ENCODE measurements around the gene TSSK3.
A peak's percentile ranks its signal among the peaks of the same experiment; 100 is the strongest.

The TSSK3 gene, protein sequence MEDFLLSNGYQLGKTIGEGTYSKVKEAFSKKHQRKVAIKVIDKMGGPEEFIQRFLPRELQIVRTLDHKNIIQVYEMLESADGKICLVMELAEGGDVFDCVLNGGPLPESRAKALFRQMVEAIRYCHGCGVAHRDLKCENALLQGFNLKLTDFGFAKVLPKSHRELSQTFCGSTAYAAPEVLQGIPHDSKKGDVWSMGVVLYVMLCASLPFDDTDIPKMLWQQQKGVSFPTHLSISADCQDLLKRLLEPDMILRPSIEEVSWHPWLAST

DNA sequence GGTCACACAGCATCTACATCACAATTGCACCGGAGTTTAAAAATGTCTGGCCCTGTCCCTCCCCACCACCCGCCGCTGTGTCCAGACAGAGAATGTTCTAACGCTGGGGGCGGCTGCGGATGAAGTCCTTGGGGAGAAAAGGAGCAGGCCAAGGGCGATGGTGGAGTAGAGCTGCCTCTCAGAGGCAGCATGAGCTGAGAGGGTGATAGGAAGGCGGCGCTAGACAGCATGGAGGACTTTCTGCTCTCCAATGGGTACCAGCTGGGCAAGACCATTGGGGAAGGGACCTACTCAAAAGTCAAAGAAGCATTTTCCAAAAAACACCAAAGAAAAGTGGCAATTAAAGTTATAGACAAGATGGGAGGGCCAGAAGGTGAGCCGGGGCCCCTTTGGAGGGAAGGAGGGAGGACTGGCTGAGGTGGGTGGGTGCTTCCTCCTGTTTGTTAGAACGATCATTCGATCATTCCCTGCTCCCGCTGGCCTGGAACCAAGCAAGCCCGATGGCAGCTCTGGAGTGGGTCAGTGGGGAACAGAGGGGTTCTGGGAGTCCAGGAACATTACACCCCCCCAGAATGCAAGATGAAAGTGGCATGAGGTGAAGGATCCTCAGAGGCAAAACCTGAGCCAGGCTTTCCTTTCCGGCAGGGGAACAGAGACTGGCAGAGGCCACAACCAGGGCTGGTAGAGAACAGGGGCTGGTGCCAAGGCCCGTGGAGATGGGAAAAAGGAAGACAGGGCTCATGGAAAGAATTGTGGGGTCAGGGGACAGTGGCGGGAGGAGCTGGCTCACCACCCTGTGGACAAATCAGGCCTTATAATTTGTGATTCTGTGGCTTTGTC is at the start of gene TSSK3, which contains the start of gene FAM229A:
TSSK3 (plus strand) TSS at position 66 of the 840 bp plus-strand sequence; CDS start at position 229, 163 bp downstream.
FAM229A (minus strand) TSS at position 12 of the 840 bp plus-strand sequence. CDS start 394 bp downstream, outside the sequence.
- no peak for DNase-seq

DNA sequence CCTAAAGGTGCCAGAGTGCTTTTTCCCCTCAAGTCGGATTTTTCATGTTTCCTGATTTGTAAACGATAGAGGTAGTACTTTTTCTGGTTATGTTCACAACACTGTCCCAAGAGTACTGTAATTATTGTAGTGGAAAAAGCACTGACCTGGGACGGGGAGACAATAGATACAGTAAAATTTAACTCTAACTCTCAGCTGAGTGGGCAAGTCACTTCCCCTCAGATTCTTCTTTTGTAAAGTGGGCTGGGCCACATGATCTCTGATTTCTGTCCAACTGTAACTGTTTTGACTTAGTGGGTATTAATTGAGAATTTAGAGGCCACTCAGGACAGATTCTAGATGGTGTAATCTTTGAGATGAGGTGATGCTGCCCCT is 45.4 kb upstream of the TSSK3 start:
- DNase-seq, result no peak

DNA sequence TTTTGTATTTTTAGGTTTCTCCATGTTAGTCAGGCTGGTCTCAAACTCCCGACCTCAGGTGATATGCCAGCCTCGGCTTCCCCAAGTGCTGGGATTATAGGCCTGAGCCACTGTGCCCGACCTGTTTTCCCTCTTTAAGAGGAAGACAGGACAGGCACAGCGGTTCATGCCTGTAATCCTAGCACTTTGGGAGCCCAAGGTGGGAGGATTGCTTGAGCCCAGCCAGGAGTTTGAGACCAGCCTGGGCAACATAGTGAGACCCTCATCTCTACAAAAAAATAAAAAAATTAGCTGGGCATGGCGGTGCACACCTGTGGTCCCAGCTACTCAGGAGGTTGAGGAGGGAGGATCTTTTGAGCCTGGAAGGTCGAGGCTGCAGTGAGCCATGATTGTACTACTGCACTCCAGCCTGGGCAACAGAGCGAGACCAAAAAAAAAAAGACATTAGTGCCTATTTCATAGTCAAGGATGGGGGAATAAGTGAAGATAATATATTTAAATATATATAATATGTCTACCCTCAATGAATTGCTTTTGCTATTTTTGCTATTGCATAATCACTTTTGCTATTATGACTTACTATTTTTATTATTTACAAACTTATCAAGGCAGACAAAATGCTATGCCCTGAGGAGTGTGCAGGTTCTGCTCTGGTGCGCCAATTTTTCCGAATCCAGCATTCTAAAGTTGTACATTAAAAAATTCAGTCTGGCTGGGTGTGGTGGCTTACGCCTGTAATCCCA is 44.0 kb upstream of the TSSK3 start:
- no peak for DNase-seq

DNA sequence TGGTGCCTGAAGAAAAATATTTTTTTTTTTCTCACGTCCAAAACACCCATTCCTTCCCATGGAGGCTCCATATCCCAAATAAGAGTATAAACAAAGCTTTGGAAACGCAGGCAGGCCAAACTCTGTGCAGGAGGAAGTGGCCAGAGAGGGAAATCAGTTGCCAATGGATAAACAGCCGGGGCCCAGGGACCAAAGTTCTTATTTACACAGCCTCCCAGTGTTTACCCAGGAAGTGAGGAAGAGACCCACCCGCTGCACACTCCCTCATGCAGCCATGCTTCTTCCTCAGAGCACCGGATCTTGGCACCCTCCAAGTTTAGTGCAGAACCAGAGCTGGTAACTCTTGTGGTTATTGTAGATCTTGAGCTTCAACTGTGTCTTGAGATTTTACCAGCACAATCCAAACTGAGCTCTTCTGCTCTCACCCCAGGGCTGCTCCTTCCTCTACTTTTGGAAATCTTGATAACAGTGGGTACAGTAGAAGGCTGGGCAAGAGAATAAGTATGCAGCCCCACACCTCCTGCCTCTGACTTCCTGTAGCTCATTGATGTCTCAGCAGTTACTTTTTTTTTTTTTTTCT is 40.5 kb upstream of the TSSK3 start:
- no peak for DNase-seq

DNA sequence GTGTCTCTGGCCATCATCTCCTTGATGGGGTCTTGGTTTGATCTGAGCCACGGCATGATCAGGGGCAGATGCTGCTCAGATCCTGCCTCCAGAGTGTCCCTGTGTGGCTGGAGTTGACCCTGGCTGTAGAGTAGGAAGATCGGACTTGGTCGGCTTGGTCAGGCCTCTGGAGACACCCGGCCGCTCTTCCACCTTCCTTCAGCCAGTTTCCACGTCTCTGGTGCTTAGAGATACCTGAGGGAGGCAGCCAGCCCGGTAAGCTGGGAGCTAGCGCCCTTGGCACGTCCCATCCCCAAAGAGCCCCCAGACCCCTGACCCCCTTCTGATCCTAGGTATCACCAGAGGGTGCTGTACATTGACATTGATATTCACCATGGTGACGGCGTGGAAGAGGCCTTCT is 35.1 kb upstream of the TSSK3 start:
- DNase-seq, result no peak

DNA sequence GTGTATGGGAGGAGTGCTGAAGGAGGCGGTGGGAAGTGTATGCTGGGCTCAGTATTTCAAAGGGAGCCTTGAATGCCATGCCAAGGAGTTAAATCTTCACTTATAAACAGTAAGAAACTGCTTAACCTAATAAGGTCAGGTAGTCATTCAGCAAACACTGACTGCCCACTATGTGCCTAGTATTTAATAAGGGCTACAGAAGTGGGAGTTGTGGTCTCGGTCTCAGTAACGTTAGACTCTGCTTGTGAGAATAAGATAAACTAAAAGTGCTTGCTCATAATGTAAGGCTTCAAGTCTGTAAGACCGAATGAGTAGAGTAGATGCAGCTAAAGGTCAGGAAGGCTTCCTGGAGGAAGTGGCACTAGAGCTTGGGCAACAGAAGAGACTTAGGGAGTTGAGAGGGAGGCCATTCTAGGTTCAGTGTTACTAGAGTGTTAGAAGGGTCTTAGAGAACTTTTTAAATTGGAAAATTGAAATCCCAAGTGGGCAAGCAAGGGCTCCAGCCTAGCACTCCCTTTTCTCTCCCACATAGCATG is 32.3 kb upstream of the TSSK3 start:
- no peak for DNase-seq

DNA sequence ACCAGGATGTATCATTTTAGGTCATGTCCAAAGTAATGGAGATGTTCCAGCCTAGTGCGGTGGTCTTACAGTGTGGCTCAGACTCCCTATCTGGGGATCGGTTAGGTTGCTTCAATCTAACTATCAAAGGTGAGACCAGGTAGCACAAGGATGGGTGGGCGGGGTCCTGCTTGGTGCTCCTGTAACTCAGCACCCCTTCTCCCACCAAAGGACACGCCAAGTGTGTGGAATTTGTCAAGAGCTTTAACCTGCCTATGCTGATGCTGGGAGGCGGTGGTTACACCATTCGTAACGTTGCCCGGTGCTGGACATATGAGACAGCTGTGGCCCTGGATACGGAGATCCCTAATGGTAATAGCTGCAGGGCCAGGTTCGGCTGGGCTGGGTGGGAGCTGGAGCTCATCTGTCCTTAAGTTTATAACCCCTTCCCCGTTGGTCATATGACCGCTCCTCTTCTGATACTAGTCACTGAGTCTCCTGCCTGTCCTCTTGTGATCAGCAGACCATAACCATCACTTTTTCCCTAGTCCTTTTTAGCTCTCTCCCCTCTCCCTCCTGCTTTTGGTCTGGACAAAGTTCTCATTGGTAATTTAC is 31.7 kb upstream of the TSSK3 start:
- no peak for DNase-seq

DNA sequence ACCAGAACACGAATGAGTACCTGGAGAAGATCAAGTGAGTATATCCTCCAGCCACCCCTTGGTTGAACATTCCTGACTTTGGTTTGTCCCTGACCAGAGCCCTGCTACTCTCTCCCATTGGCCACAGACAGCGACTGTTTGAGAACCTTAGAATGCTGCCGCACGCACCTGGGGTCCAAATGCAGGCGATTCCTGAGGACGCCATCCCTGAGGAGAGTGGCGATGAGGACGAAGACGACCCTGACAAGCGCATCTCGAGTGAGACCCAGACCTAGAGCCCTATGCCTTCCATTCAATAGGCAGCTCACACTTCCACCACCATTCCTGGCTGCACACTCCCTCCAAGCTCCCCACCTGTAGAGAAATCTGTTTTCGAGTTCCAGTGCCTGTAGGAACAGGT is 30.8 kb upstream of the TSSK3 start:
- no peak for DNase-seq

DNA sequence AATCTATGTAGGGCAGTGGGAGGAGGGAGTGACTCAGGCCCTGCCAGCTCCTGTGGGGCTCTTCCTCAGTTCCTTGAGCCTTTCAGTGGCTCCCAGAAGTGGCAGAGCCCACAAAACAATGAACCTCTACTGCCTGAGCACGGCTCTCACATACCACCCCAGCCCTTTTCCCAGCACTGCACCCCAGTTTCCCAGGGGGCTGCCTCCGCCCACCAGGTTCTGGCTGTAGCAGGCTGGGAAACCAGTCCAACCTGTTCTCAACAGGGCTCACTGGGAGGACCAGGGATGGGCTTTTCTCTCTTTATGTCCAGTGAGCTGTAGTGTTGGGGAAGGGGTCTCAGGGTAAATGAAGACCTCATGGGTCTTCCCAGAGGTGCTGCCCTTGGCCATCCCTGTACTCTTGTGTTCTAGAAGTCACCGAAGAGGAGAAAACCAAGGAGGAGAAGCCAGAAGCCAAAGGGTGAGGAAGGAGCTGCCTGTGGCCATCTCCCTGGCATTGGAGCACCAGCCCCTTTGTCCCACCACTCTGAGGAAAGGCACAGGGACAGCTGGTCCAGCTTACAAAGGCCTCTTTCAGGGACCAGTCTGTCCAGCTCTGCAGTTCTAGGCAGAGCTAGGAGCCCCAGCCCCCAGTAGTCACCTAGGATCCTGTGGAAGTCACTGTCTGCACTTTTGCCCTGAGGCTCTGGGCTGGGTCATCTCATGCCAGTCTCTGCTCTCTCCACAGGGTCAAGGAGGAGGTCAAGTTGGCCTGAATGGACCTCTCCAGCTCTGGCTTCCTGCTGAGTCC is 29.9 kb upstream of the TSSK3 start:
- DNase-seq, result no peak

DNA sequence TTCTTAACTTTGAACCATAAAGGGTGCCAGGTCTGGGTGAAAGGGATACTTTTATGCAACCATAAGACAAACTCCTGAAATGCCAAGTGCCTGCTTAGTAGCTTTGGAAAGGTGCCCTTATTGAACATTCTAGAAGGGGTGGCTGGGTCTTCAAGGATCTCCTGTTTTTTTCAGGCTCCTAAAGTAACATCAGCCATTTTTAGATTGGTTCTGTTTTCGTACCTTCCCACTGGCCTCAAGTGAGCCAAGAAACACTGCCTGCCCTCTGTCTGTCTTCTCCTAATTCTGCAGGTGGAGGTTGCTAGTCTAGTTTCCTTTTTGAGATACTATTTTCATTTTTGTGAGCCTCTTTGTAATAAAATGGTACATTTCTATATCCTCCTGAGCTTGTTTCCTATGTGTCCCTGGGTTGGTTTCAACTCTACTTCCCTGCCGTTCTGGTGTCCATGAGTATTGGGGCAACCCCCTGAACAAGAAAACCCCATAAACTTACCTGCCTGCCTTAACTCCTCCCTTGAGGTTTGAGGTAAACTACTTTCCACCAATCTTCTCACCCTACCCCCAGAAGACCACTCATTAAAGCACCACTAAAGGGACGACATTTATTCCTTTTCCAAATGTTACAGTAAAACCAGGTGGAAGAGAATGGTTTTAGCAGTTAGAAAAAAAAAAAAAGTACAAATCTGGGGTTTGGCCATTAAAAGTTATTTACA is 28.9 kb upstream of the TSSK3 start:
- DNase-seq, result no peak

DNA sequence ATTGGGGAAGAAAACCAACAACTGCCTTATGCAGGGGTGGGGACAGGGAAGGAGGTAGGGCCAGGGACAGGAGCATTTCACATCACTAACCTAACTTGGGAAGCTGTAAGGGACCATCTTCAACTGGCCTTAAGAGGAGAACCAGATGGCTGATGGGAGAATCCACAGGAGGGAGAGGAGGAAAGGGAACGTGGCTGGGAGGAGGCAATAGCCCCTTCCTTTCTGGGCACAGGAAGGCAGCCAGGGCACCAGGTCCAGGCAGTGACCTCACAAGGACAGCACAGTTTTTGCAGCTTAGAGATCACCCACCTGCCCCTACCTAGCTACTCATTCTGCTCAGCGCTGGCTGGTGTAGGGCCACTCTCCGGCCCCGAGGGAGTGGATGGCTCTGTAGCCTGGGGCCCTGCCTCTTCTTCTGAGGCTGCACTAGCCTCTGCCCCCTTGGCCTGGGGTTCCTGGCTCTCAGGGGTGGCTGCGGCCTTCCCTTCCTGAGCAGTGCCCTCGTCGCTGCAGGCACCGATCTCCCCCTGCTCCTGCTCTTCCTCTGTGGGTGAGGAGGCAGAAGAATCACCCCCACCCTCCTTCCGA is 28.0 kb upstream of the TSSK3 start:
- DNase-seq, result no peak

DNA sequence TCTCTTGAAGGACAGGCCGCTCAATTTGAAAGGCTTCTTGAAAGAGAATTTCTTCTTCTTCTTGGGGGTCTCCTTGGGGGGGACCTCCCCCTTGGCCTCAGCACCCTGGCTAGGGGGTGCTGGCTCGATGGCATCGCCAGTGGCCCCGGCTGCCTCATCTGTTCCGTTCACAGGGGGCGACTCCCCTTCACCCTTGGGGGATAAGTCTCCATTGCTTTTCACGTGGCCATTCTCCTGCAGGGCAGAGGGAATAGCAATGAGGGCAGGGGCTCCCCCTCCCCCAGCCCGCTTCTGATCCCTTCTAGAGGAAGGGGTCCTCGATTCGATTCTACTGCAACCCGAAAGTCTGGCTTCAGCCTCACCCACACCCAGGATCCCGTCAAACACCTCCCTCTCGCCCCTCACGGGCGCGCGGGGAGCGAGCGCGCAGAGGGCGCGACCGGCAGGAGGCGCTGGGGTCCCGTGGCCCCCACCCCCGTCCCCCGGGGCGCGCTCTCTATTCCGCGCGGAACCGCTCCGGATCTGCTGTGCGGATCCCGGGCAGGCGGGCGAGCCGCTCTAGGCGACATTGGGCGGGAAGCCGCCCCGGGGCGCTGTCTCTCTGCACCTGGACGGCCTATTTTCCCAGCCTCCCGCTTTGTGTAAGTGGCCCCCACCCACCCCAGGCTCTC is 27.3 kb upstream of the TSSK3 start:
- peak; percentile 82 for DNase-seq

DNA sequence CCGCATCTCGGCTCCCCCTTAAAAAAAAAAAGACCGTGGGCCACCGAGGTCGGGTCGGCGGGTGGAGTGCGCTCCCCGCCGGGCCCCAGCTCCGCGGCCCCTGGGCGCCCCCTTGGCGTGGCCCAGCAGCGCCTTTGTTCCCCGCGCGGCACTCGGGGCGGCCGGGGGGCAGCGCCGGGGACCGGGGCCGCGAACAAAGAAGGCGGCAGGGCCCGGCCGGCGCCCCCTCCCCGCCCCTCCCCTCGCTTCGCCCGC is 26.9 kb upstream of the TSSK3 start:
- no peak for DNase-seq

DNA sequence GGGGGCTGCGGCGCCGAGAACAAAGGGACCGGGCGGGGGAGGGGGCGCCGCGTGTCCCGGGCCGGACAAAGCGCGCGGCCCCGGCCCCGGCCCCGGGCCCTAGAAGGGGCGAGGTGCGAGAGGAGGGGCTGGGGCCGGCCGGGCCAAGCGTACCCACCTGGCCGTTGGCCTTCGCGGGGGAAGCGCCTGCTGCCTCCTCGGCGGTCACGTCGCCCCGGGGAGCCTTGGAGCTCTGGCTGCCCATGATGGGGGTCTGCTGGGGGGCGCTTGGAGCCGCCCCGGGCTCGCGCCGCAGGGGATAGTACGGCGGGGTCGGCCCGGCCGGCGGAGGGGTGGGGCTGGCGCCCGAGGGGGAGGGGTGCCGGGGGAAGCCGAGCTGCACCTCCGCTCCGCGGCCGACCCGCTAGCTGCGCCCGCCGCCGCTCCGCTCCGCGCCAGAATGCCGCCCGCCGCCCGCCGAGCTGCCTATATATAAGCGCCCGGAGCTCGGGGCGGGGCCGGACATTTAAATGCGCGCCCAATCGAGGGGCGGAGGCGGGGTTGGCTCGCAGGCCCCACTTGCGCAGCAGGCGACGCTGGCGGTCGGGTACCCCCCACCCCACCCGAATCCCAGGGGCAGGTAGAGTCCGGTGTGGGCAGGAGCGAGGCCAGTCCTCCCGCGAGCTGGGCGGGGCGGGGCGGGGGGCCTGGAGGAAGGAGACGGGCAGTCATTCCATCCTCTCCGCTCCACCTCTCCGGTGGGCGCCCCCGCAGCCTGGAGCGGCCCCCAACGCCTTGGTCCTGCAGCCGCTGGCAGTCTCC is 26.3 kb upstream of the TSSK3 start, which contains the start of gene MARCKSL1:
MARCKSL1 (minus strand) TSS at position 444 of the 801 bp plus-strand sequence; CDS start at position 244, 200 bp downstream.
- peak; percentile 94 for DNase-seq

DNA sequence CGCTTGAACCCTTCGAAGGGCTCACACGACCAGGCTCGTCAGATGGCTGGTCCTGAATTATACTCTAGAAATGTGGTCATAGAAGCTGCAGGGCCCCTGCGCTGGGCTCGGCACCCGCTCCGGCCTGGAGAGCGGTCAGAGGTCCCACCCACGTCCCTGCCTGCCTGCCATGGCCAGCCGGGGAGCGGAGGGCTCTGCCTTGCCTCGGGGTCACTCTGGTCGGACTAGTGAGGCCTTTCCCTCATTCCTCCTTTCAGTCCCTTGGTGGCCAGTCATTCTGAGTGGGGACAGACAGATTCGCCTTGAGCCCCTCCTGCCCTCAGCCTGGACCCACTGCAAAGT is 25.8 kb upstream of the TSSK3 start:
- no peak for DNase-seq

DNA sequence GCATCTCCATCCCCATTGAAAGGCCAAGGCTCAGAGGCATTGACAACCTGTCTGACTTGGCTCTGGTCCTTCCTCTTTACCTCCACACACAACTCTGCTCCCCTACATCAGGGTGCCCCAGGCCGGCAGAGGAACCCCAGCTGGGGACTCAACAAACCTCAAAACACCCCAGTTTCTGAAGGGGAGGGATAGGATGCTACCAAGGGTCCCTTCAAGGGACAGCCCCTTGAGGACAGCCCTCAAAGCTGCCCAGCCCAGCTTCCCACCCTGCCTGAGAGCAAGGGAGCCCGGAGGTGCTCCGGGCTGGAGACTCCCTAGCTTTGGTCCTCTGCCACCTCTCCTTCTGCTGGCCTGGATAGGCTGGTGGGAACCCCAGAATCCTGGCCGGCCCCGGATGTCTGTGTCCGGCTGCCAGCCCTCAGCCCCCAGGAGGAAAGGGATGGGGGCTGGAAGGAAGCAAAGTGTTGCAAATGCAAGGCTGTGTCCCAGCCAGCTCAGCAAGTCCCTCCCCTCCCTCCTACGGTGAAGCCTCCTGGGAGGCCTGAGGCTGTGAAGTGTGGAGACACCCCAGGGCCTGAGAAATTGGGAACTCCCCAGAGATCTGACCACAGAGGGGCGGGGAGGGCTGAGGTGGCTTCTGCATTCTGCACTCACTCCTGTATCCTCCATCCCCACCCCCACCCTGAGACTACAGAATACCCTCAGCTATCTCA is 25.2 kb upstream of the TSSK3 start:
- peak; percentile 77 for DNase-seq

DNA sequence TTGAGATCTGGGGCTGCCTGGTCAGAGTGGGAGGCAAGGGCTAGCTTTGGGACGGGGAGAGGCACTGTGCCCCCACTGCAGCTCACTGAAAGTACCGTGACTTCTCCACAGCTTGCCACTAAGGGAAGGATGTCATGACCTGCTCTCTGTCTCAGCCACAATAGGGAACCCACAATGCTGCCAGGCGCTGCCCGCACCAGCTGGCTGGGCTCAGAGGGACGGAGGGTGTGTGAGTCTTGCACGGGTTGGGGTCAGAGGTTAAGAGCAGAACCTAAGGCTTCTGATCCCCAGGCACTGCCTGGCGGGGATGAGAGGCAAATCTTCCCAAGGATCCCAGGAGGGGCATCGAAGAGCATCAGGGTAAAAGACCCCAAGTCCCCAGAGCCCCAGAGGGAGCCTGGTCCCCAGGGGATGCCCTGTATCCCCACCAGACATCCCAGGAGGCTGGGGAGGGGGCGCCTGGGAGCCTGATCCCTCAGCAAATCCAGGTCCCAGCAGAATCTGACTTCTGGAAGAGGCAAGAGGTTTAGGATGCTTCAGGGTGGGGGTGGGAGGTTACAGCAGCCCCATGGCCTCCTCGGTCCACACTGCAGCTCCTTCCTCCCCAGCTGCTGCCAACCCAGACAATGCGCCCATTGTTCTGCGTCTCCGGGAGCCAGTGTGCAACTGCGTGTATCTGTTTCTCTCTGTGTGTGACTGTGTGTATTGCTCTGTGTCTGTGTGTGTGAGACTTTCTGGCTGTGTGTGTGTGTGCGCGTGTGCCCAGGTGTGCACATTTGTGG is 24.3 kb upstream of the TSSK3 start:
- no peak for DNase-seq

DNA sequence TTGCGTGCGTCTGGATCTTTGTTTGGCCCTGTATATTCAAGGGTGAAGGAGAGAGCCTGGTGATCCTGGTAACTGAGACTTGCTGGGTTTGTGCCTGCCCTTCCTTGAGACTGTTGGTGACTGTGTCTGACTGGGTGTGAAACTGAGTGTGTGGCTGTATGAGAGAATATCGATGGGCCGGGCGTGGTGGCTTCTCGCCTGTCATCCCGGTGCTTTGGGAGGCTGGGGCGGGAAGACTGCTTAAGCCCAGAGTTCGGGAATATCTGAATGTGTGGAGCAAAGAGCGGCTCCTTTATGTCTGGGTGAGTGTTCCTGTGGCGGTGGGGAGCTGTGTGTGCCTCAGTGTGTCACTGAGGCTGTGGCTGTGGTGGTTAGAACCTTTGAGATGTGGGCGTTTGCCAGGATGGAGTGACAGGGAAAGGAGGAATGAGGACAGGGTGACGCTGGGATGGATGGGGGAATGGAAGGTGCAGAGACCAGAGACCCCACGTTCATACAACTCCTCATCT is 23.6 kb upstream of the TSSK3 start:
- no peak for DNase-seq
